ENCODE data around the gene AGTPBP1.

The AGTPBP1 gene

GRCh38 chr9:85716031-85716877 is 25.5 kb downstream of the AGTPBP1 start:
- peak; percentile 33 to 47 for DNase-seq

- DNase-seq, result peak; percentile 66 to 73
Observed at GRCh38 chr9:85715587-85715986, 26.2 kb downstream of the AGTPBP1 start.

- no peak for DNase-seq
Observed at GRCh38 chr9:85713897-85714296, 27.9 kb downstream of the AGTPBP1 start.

- DNase-seq, result no peak
Observed at GRCh38 chr9:85704744-85705143, 37.0 kb downstream of the AGTPBP1 start.

- no peak for DNase-seq
Observed at GRCh38 chr9:85703398-85703797, 38.4 kb downstream of the AGTPBP1 start.

- no peak for DNase-seq
Observed at GRCh38 chr9:85702726-85703289, 38.9 kb downstream of the AGTPBP1 start.

- no peak for DNase-seq
Observed at GRCh38 chr9:85702191-85702590, 39.6 kb downstream of the AGTPBP1 start.

GRCh38 chr9:85700330-85700729 is 41.4 kb downstream of the AGTPBP1 start:
- no peak for DNase-seq

- no peak for DNase-seq
Observed at GRCh38 chr9:85688361-85688760, 53.4 kb downstream of the AGTPBP1 start.

GRCh38 chr9:85685081-85685480 is 56.7 kb downstream of the AGTPBP1 start:
- DNase-seq, result no peak

- no peak for DNase-seq
Observed at GRCh38 chr9:85676790-85677189, 65.0 kb downstream of the AGTPBP1 start.

- no peak for DNase-seq
Observed at GRCh38 chr9:85667374-85667773, 74.4 kb downstream of the AGTPBP1 start.

GRCh38 chr9:85666086-85666485 is 75.7 kb downstream of the AGTPBP1 start:
- no peak for DNase-seq

- no peak for DNase-seq
Observed at GRCh38 chr9:85662573-85662972, 79.2 kb downstream of the AGTPBP1 start.

- no peak for DNase-seq
Observed at GRCh38 chr9:85658716-85659115, 83.0 kb downstream of the AGTPBP1 start.

GRCh38 chr9:85653153-85653552 is 88.6 kb downstream of the AGTPBP1 start:
- no peak for DNase-seq

GRCh38 chr9:85647571-85647970 is 94.2 kb downstream of the AGTPBP1 start:
- DNase-seq, result peak; percentile 12 to 14

GRCh38 chr9:85645909-85646627 is 95.7 kb downstream of the AGTPBP1 start:
- no peak for DNase-seq

- no peak for DNase-seq
Observed at GRCh38 chr9:85640425-85640824, 101.3 kb downstream of the AGTPBP1 start.

- no peak for DNase-seq
Observed at GRCh38 chr9:85639675-85640186, 102.0 kb downstream of the AGTPBP1 start.

GRCh38 chr9:85631809-85632208 is 109.9 kb downstream of the AGTPBP1 start:
- no peak for DNase-seq

GRCh38 chr9:85630676-85631075 is 111.1 kb downstream of the AGTPBP1 start:
- DNase-seq, result no peak

GRCh38 chr9:85617141-85617670 is 124.5 kb downstream of the AGTPBP1 start:
- no peak for DNase-seq
